ENCODE data around the gene SLCO3A1. TPM values are rescaled to one million over a fixed set of nuclear protein-coding genes. Genes with fewer than 3 reads are reported as not detected.
A peak's percentile ranks its signal among the peaks of the same experiment; 100 is the strongest.

SLCO3A1 gene
- total RNA-seq, 3 donors from 2014 or later = 13.4 to 23.8 (median 14.3) TPM

- no peak for TF ChIP-seq CTCF (IDR thresholded peaks at IDR 0.05)
- Histone ChIP-seq H3K36me3 (ENCODE audit: low read depth) (no peaks in the 10 kb centered on the region), H3K9me3 (no peaks in the 10 kb centered on the region), H3K4me3 (no peak overlapping the region), H3K4me1 (ENCODE audit: low read depth) (peaks cover 31% of the 10 kb centered on the region)
- DNase-seq (no peak), ATAC-seq (no peak)
- intact Hi-C loops (cut with DNase I, micrococcal nuclease) = no loop called here
Measured at GRCh38 chr15:91938136-91938535, 84.6 kb downstream of the SLCO3A1 start.

GRCh38 chr15:91939403-91939831 is 85.9 kb downstream of the SLCO3A1 start:
- Histone ChIP-seq H3K4me1 (ENCODE audit: low read depth) (peaks cover 42% of the 10 kb centered on the region), H3K36me3 (ENCODE audit: low read depth) (no peaks in the 10 kb centered on the region), H3K9me3 (no peaks in the 10 kb centered on the region), H3K4me3 (no peak overlapping the region)
- ATAC-seq (no peak), DNase-seq (no peak)
- no peak for TF ChIP-seq CTCF (IDR thresholded peaks at IDR 0.05)
- intact Hi-C loops (cut with DNase I, micrococcal nuclease) = no loop called here

GRCh38 chr15:91940496-91941381 is 87.2 kb downstream of the SLCO3A1 start:
- peaks cover 42% of the 10 kb centered on the region for H3K4me1 ChIP-seq (ENCODE audit: low read depth)
- no peak for TF ChIP-seq CTCF (IDR thresholded peaks at IDR 0.05)
- intact Hi-C loops (cut with DNase I, micrococcal nuclease) = no loop called here
- no peaks in the 10 kb centered on the region for H3K9me3 ChIP-seq
- ATAC-seq (peak; percentile 56), DNase-seq (peak in 2 of 3 donors; percentile 61 to 64)
- H3K36me3 ChIP-seq (ENCODE audit: low read depth) = no peaks in the 10 kb centered on the region
- no peak overlapping the region for H3K4me3 ChIP-seq

- Histone ChIP-seq H3K4me3 (no peak overlapping the region), H3K9me3 (no peaks in the 10 kb centered on the region), H3K4me1 (ENCODE audit: low read depth) (peaks cover 42% of the 10 kb centered on the region), H3K36me3 (ENCODE audit: low read depth) (no peaks in the 10 kb centered on the region)
- ATAC-seq (no peak), DNase-seq (no peak)
- intact Hi-C loops (cut with DNase I, micrococcal nuclease) = no loop called here
- TF ChIP-seq CTCF (IDR thresholded peaks at IDR 0.05) = no peak
Measured at GRCh38 chr15:91941871-91942658, 88.6 kb downstream of the SLCO3A1 start.

- intact Hi-C loops (cut with DNase I, micrococcal nuclease) = no loop called here
- peaks cover 42% of the 10 kb centered on the region for H3K4me1 ChIP-seq (ENCODE audit: low read depth)
- no peaks in the 10 kb centered on the region for H3K9me3 ChIP-seq
- no peak for TF ChIP-seq CTCF (IDR thresholded peaks at IDR 0.05)
- DNase-seq (peak; percentile 70 to 89 (median 80)), ATAC-seq (peak; percentile 83)
- no peak overlapping the region for H3K4me3 ChIP-seq
- no peaks in the 10 kb centered on the region for H3K36me3 ChIP-seq (ENCODE audit: low read depth)
Measured at GRCh38 chr15:91942720-91943394, 89.3 kb downstream of the SLCO3A1 start.

All from mucosa of descending colon (tissue), 3 donors.